ENCODE measurements around the gene CX3CL1. TPM values are rescaled to one million over a fixed set of nuclear protein-coding genes. Genes with fewer than 3 reads are reported as not detected.

The CX3CL1 gene
- total and polyA plus RNA-seq, 2 of the 13 experiments (the other 11 are each of a cell fraction or from before 2014, with no cell fraction given) = 57.3 to 60.8 TPM

DNA sequence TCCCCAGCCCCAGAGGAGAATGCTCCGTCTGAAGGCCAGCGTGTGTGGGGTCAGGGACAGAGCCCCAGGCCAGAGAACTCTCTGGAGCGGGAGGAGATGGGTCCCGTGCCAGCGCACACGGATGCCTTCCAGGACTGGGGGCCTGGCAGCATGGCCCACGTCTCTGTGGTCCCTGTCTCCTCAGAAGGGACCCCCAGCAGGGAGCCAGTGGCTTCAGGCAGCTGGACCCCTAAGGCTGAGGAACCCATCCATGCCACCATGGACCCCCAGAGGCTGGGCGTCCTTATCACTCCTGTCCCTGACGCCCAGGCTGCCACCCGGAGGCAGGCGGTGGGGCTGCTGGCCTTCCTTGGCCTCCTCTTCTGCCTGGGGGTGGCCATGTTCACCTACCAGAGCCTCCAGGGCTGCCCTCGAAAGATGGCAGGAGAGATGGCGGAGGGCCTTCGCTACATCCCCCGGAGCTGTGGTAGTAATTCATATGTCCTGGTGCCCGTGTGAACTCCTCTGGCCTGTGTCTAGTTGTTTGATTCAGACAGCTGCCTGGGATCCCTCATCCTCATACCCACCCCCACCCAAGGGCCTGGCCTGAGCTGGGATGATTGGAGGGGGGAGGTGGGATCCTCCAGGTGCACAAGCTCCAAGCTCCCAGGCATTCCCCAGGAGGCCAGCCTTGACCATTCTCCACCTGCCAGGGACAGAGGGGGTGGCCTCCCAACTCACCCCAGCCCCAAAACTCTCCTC, 10.4 kb downstream of the CX3CL1 start (continued):
- TF ChIP-seq ZMYM4 (CRISPR knock-in tag; IDR thresholded peaks at IDR 0.05) = no peak
- no peak for TF ChIP-seq BHLHE40 (IDR thresholded peaks at IDR 0.05; ENCODE audit: low read length)
- TF ChIP-seq STAG1 (CRISPR knock-in tag; IDR thresholded peaks at IDR 0.05) = peak; percentile 49
- TF ChIP-seq, protein P1, sequence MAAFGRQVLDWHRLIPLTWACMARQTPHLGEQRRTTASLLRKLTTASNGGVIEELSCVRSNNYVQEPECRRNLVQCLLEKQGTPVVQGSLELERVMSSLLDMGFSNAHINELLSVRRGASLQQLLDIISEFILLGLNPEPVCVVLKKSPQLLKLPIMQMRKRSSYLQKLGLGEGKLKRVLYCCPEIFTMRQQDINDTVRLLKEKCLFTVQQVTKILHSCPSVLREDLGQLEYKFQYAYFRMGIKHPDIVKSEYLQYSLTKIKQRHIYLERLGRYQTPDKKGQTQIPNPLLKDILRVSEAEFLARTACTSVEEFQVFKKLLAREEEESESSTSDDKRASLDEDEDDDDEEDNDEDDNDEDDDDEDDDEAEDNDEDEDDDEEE (CRISPR knock-in tag; IDR thresholded peaks at IDR 0.05) = no peak
- no peak for TF ChIP-seq ZNF7 (CRISPR knock-in tag; IDR thresholded peaks at IDR 0.05)
- TF ChIP-seq, protein P2, sequence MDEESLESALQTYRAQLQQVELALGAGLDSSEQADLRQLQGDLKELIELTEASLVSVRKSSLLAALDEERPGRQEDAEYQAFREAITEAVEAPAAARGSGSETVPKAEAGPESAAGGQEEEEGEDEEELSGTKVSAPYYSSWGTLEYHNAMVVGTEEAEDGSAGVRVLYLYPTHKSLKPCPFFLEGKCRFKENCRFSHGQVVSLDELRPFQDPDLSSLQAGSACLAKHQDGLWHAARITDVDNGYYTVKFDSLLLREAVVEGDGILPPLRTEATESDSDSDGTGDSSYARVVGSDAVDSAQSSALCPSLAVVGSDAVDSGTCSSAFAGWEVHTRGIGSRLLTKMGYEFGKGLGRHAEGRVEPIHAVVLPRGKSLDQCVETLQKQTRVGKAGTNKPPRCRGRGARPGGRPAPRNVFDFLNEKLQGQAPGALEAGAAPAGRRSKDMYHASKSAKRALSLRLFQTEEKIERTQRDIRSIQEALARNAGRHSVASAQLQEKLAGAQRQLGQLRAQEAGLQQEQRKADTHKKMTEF (CRISPR knock-in tag; IDR thresholded peaks at IDR 0.05) = no peak
- TF ChIP-seq TBX3 (IDR thresholded peaks at IDR 0.05; ENCODE audit: borderline replicate concordance) = no peak
- TF ChIP-seq KDM6A (CRISPR knock-in tag; IDR thresholded peaks at IDR 0.05; ENCODE audit: low read depth) = no peak
- no peak for TF ChIP-seq ZNF75D (CRISPR knock-in tag; IDR thresholded peaks at IDR 0.05; ENCODE audit: borderline replicate concordance)
- TF ChIP-seq ARHGAP35 (CRISPR knock-in tag; IDR thresholded peaks at IDR 0.05; ENCODE audit: borderline replicate concordance) = no peak
- no peak for TF ChIP-seq HOXA5 (CRISPR knock-in tag; IDR thresholded peaks at IDR 0.05)
- TF ChIP-seq NR3C1 (CRISPR knock-in tag; IDR thresholded peaks at IDR 0.05) = no peak
- no peak for TF ChIP-seq HIVEP1 (CRISPR knock-in tag; IDR thresholded peaks at IDR 0.05)
- TF ChIP-seq, protein P3, sequence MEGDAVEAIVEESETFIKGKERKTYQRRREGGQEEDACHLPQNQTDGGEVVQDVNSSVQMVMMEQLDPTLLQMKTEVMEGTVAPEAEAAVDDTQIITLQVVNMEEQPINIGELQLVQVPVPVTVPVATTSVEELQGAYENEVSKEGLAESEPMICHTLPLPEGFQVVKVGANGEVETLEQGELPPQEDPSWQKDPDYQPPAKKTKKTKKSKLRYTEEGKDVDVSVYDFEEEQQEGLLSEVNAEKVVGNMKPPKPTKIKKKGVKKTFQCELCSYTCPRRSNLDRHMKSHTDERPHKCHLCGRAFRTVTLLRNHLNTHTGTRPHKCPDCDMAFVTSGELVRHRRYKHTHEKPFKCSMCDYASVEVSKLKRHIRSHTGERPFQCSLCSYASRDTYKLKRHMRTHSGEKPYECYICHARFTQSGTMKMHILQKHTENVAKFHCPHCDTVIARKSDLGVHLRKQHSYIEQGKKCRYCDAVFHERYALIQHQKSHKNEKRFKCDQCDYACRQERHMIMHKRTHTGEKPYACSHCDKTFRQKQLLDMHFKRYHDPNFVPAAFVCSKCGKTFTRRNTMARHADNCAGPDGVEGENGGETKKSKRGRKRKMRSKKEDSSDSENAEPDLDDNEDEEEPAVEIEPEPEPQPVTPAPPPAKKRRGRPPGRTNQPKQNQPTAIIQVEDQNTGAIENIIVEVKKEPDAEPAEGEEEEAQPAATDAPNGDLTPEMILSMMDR (CRISPR knock-in tag; IDR thresholded peaks at IDR 0.05) = peak; percentile 55
- TF ChIP-seq, protein P4, sequence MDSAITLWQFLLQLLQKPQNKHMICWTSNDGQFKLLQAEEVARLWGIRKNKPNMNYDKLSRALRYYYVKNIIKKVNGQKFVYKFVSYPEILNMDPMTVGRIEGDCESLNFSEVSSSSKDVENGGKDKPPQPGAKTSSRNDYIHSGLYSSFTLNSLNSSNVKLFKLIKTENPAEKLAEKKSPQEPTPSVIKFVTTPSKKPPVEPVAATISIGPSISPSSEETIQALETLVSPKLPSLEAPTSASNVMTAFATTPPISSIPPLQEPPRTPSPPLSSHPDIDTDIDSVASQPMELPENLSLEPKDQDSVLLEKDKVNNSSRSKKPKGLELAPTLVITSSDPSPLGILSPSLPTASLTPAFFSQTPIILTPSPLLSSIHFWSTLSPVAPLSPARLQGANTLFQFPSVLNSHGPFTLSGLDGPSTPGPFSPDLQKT (CRISPR knock-in tag; IDR thresholded peaks at IDR 0.05; ENCODE audit: borderline replicate concordance) = no peak
- 0 out of 2 replicates have a peak, but pooled peaks have one; percentile 55 for TF ChIP-seq ZNF83 (CRISPR knock-in tag; IDR thresholded peaks at IDR 0.05; ENCODE audit: borderline replicate concordance)
- TF ChIP-seq ZNF33A (CRISPR knock-in tag; IDR thresholded peaks at IDR 0.05; ENCODE audit: borderline replicate concordance) = no peak
- no peak for TF ChIP-seq KMT2A (CRISPR knock-in tag; IDR thresholded peaks at IDR 0.05)
- TF ChIP-seq ZNF674 (CRISPR knock-in tag; IDR thresholded peaks at IDR 0.05; ENCODE audit: low read depth) = no peak
- no peak for TF ChIP-seq FIP1L1 (IDR thresholded peaks at IDR 0.05; ENCODE audit: borderline replicate concordance, insufficient read depth, low read depth, low read length)
- TF ChIP-seq REPIN1 (CRISPR knock-in tag; IDR thresholded peaks at IDR 0.05; ENCODE audit: borderline replicate concordance, low read depth) = no peak; the same call in 1 of the 2 replicates
- no peak for TF ChIP-seq KAT8 (CRISPR knock-in tag; IDR thresholded peaks at IDR 0.05)
- TF ChIP-seq, protein P5, sequence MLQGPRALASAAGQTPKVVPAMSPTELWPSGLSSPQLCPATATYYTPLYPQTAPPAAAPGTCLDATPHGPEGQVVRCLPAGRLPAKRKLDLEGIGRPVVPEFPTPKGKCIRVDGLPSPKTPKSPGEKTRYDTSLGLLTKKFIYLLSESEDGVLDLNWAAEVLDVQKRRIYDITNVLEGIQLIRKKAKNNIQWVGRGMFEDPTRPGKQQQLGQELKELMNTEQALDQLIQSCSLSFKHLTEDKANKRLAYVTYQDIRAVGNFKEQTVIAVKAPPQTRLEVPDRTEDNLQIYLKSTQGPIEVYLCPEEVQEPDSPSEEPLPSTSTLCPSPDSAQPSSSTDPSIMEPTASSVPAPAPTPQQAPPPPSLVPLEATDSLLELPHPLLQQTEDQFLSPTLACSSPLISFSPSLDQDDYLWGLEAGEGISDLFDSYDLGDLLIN (CRISPR knock-in tag; IDR thresholded peaks at IDR 0.05; ENCODE audit: borderline replicate concordance) = no peak

All from HepG2 (cell line).